Activated T-helper 1 cell treated with anti-CD3 and anti-CD28 coated beads, Interleukin-12 subunit alpha, Interleukin-12 subunit beta, Interleukin-2, Interleukin-4 antibody, amounts not matched to agents 30 ng/mL and 10 ng/mL and 1 ng/mL, durations not matched to agents 14 hours and 24 hours and 36 hours (primary cell): ENCODE data around the gene LRFN2. TPM values are rescaled to one million over a fixed set of nuclear protein-coding genes. Genes with fewer than 3 reads are reported as not detected.

Experiments used
- DNase-seq: peaks from one replicate; pipeline ENCODE4 v3.0.0; 2021; ENCODE audit warnings: low spot score
- H3K27ac Mint-ChIP-seq: one replicate; pipeline ENCODE4 v1.8.0; 2021; ENCODE audit warnings: mild to moderate bottlenecking, mixed read lengths
- H3K27me3 Mint-ChIP-seq: one replicate; pipeline ENCODE4 v1.8.0; 2022; ENCODE audit warnings: mild to moderate bottlenecking, moderate library complexity, mixed read lengths; ENCODE audit not compliant: insufficient read depth
- H3K36me3 Mint-ChIP-seq: one replicate; pipeline ENCODE4 v1.8.0; 2021; ENCODE audit warnings: low read depth, mixed read lengths
- H3K4me1 Mint-ChIP-seq: one replicate; pipeline ENCODE4 v1.8.0; 2021; ENCODE audit warnings: low read depth, mixed read lengths
- H3K4me3 Mint-ChIP-seq: one replicate; pipeline ENCODE4 v1.8.0; 2021; ENCODE audit warnings: mild to moderate bottlenecking, moderate library complexity, mixed read lengths
- H3K9me3 Mint-ChIP-seq: one replicate; pipeline ENCODE4 v1.8.0; 2021; ENCODE audit warnings: mixed read lengths
- intact Hi-C: fragments of 100-400 bp; cut with micrococcal nuclease; formaldehyde crosslinking; loops from one replicate; pipeline ENCODE4 v1.15.1; 2024
- total RNA-seq: library from RNA; stranded (reverse); gene quantifications from 2 replicates; pipeline ENCODE4 v1.2.3, GENCODE V29; 2022

The LRFN2 gene
- total RNA-seq, 1 donor from 2014 or later = 0.29 TPM

GRCh38 chr6:40536442-40536841 is 50.7 kb downstream of the LRFN2 start:
- Mint-ChIP-seq H3K27me3 (peaks cover 4% of the 10 kb centered on the region), H3K27ac (no peak overlapping the region), H3K9me3 (no peaks in the 10 kb centered on the region), H3K36me3 (no peaks in the 10 kb centered on the region), H3K4me3 (no peak overlapping the region), H3K4me1 (no peaks in the 10 kb centered on the region)
- DNase-seq = no peak
- intact Hi-C loops = no loop called here

GRCh38 chr6:40535819-40536380 is 51.3 kb downstream of the LRFN2 start:
- Mint-ChIP-seq H3K27me3 (peaks cover 4% of the 10 kb centered on the region), H3K4me1 (no peaks in the 10 kb centered on the region), H3K4me3 (no peak overlapping the region), H3K9me3 (no peaks in the 10 kb centered on the region), H3K36me3 (no peaks in the 10 kb centered on the region), H3K27ac (no peak overlapping the region)
- intact Hi-C loops = no loop called here
- DNase-seq = no peak

GRCh38 chr6:40535110-40535818 is 51.9 kb downstream of the LRFN2 start:
- Mint-ChIP-seq H3K27ac (no peak overlapping the region), H3K9me3 (no peaks in the 10 kb centered on the region), H3K4me3 (no peak overlapping the region), H3K27me3 (peaks cover 4% of the 10 kb centered on the region), H3K36me3 (no peaks in the 10 kb centered on the region), H3K4me1 (no peaks in the 10 kb centered on the region)
- intact Hi-C loops = no loop called here
- DNase-seq = no peak

- H3K27ac Mint-ChIP-seq = no peak overlapping the region
- H3K4me1 Mint-ChIP-seq = no peaks in the 10 kb centered on the region
- no peak overlapping the region for H3K4me3 Mint-ChIP-seq
- no peaks in the 10 kb centered on the region for H3K9me3 Mint-ChIP-seq
- intact Hi-C loops = no loop called here
- H3K36me3 Mint-ChIP-seq = no peaks in the 10 kb centered on the region
- no peak for DNase-seq
- H3K27me3 Mint-ChIP-seq = peaks cover 4% of the 10 kb centered on the region
These were observed 54.7 kb downstream of the LRFN2 start for GRCh38 chr6:40532349-40533000.

DNA sequence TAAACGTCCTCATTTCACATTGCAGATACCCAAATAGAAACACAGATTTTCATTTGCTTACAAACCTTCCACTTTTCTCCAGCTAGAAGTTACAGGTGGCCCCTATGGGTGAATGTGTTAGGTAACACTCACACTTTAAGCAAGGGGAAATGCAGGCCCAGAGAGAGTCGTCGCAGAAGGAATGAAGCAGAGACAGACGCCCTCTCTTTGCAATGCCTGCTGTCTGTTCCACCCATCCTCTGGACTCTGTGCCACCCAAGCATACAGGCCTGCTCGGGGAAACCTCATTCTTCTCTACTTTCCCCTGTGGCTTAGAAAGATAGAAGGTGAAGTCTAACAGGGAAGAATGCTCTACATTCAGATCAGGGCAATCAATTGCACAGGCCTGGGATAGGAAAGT is 57.2 kb downstream of the LRFN2 start:
- H3K4me3 Mint-ChIP-seq = no peak overlapping the region
- no peaks in the 10 kb centered on the region for H3K36me3 Mint-ChIP-seq
- H3K4me1 Mint-ChIP-seq = no peaks in the 10 kb centered on the region
- intact Hi-C loops = no loop called here
- no peak for DNase-seq
- no peaks in the 10 kb centered on the region for H3K9me3 Mint-ChIP-seq
- no peak overlapping the region for H3K27ac Mint-ChIP-seq
- H3K27me3 Mint-ChIP-seq = peaks cover 4% of the 10 kb centered on the region

DNA sequence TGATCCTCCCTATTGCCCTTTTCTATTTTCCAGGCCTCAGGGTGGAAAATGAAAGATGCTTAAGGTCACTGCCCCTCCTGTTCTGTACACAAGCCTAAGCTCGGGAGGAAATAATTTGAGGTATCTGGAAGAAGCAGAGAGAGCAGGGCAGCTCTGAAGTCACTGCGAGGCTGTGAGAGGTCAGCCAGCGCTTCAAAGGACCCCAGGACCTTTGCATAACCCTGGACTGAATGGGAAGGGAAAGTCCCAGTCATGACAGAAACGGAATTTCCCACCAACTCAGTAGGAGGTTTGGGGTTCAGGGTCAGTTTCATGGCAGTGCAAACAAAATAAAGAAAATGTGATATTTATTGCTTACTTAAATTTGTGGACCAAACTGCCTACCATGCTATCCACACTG is 58.1 kb downstream of the LRFN2 start:
- Mint-ChIP-seq H3K36me3 (no peaks in the 10 kb centered on the region), H3K27me3 (peaks cover 8% of the 10 kb centered on the region), H3K9me3 (no peaks in the 10 kb centered on the region), H3K27ac (no peak overlapping the region), H3K4me1 (no peaks in the 10 kb centered on the region), H3K4me3 (no peak overlapping the region)
- intact Hi-C loops = no loop called here
- no peak for DNase-seq

GRCh38 chr6:40528051-40528450 is 59.1 kb downstream of the LRFN2 start:
- H3K27ac Mint-ChIP-seq = no peak overlapping the region
- no peaks in the 10 kb centered on the region for H3K4me1 Mint-ChIP-seq
- H3K4me3 Mint-ChIP-seq = no peak overlapping the region
- intact Hi-C loops = no loop called here
- no peaks in the 10 kb centered on the region for H3K9me3 Mint-ChIP-seq
- no peak for DNase-seq
- H3K27me3 Mint-ChIP-seq = peaks cover 6% of the 10 kb centered on the region
- H3K36me3 Mint-ChIP-seq = no peaks in the 10 kb centered on the region

GRCh38 chr6:40526036-40526435 is 61.1 kb downstream of the LRFN2 start:
- H3K27me3 Mint-ChIP-seq = peaks cover 10% of the 10 kb centered on the region
- H3K27ac Mint-ChIP-seq = no peak overlapping the region
- no peak for DNase-seq
- intact Hi-C loops = no loop called here
- no peaks in the 10 kb centered on the region for H3K36me3 Mint-ChIP-seq
- no peak overlapping the region for H3K4me3 Mint-ChIP-seq
- H3K9me3 Mint-ChIP-seq = no peaks in the 10 kb centered on the region
- H3K4me1 Mint-ChIP-seq = no peaks in the 10 kb centered on the region

DNA sequence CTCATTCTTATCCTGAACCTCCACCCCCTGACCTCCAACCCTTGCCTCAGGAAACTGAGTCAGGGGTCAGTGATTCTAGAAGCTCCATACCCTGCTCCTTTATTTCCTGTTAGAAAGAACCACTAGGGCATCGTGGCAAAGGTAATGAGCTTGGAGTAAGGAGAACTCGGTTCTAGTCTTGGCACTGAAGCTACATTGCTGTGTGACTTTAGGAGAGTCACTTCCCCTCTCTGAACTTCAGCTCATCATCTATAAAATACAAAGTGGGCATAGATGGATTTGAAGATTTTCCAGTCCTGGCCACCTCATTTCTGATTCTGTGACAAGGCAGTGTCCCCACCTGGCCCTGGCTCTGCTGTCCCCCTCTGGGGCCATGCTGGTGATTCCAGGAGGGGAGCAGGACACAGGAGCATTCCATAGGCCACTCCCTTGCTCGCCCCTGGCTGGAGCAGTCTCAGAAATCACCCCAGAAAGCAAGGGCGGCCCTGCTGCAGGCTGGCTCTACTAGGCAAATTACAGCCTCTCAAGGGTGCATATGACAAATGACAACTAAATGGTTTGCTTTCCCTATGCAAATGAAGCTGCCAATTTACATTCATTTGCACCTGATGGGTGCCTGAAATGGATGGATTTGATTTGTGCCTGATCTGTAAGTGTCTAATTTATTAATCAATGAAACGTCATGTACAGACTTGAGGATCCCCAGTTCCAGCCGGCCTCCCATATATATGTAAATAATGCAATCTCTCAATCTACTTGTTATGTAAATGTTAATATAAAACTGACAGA is 62.2 kb downstream of the LRFN2 start:
- no peaks in the 10 kb centered on the region for H3K36me3 Mint-ChIP-seq
- no peaks in the 10 kb centered on the region for H3K9me3 Mint-ChIP-seq
- peaks cover 3% of the 10 kb centered on the region for H3K4me1 Mint-ChIP-seq
- peaks cover 9% of the 10 kb centered on the region for H3K27me3 Mint-ChIP-seq
- intact Hi-C loops = no loop called here
- DNase-seq = no peak
- no peak overlapping the region for H3K4me3 Mint-ChIP-seq
- H3K27ac Mint-ChIP-seq = no peak overlapping the region

DNA sequence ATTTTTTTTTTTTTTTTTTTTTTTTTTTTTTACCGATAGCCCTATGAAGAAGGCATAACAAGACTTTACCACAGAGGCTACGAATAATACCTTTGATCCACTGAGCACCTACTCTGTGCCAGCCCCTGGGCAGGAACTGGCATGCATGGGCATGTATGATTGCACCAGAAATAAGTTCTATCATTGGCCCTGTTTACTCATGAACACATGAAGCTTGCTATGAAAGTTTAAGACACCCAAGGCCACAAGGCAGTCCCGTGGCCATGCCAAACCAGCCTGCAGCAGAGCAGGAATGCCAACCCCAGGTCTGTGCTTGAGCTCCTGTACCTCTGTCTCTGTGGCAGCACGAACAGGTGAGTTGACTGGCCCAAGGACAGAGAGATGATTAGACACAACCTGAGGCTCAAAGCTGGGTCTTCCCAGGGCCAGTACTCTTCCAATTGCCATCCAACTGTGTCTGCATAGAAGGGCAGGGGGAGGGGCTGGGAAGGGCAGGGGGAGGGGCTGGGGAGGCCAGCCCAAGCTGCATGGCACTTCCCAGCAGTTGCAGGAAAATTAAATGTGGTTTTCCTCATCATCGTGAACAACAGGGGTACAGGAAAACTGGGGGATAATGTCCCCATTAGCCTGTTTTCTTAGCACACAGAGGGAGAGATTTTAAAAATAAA is 63.5 kb downstream of the LRFN2 start:
- Mint-ChIP-seq H3K9me3 (no peaks in the 10 kb centered on the region), H3K27me3 (peaks cover 11% of the 10 kb centered on the region), H3K4me1 (peaks cover 11% of the 10 kb centered on the region), H3K36me3 (no peaks in the 10 kb centered on the region), H3K4me3 (no peak overlapping the region), H3K27ac (no peak overlapping the region)
- intact Hi-C loops = no loop called here
- DNase-seq = no peak

DNA sequence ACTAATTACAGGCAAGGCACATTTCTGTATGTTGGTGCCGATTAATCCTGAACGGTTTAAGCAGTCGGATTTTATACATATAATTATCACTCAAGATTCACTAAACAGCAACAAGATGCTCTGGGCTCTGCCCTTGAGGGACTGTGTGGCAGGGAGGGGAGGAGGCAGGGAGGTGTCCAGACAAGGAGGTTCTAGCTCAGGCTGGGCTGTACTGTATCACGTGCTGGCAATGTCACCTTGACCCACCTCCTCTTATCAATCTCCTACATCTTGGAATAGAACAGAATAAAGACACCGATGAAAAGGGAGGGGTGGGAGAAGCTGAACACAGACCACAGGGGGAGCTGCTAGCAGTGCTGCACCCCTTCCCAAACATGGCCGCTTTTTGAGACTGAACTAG is 65.7 kb downstream of the LRFN2 start:
- DNase-seq = no peak
- Mint-ChIP-seq H3K27ac (no peak overlapping the region), H3K9me3 (no peaks in the 10 kb centered on the region), H3K36me3 (no peaks in the 10 kb centered on the region), H3K4me3 (no peak overlapping the region), H3K27me3 (peaks cover 21% of the 10 kb centered on the region), H3K4me1 (peaks cover 11% of the 10 kb centered on the region)
- intact Hi-C loops = no loop called here

- no peaks in the 10 kb centered on the region for H3K9me3 Mint-ChIP-seq
- no peak for DNase-seq
- H3K36me3 Mint-ChIP-seq = no peaks in the 10 kb centered on the region
- no peak overlapping the region for H3K27ac Mint-ChIP-seq
- peaks cover 23% of the 10 kb centered on the region for H3K27me3 Mint-ChIP-seq
- intact Hi-C loops = no loop called here
- peaks cover 11% of the 10 kb centered on the region for H3K4me1 Mint-ChIP-seq
- no peak overlapping the region for H3K4me3 Mint-ChIP-seq
These were observed 66.5 kb downstream of the LRFN2 start for GRCh38 chr6:40520678-40521077.
